Esophagus squamous epithelium (tissue), 4 donors: Measurements from ENCODE around the gene UNC13C.

ENCODE experiments used
- CTCF ChIP-seq, 6 experiments: fragments of 450-650 bp in 4 of 6; fragments of 200-600 bp in 2 of 6; sonication (generic) in 2 of 6; IDR thresholded peaks; one replicate each; pipeline ENCODE4 v1.5.1; 2016 to 2019; ENCODE audit warnings: antibody characterized with exemption in 6 of 6, mild to moderate bottlenecking in 4 of 6, moderate library complexity in 4 of 6
- POLR2A ChIP-seq, 4 donors: fragments of 450-650 bp; IDR thresholded peaks; one replicate each; pipeline ENCODE4 v1.6.1; 2017; ENCODE audit warnings: antibody characterized with exemption in 4 of 4, mild to moderate bottlenecking in 4 of 4, moderate library complexity in 3 of 4

DNA sequence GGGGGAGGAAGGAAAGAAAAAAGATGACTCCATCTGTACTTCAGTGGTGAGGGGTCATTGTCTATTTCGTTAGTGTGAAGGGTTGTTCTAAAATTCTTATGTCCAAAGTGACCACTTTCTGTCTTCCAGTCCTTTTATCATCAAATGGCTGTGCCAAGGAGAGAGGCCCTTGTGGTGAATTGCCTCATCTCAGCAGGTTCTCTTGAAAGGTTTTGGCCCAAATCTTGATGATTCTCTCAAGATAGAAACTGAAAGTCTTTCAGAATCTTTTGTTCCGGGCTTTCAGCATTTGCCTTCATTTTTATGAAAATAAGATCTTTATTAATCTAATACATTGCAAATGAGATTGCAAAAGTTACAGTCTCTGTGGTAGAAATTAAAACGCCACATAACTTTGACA lies 642.7 kb downstream of the UNC13C start:
- TF ChIP-seq POLR2A (IDR thresholded peaks at IDR 0.05) (no peak), CTCF (IDR thresholded peaks at IDR 0.05) (no peak)
